Measurements from ENCODE around the gene KIAA1755.

Gene KIAA1755

DNA sequence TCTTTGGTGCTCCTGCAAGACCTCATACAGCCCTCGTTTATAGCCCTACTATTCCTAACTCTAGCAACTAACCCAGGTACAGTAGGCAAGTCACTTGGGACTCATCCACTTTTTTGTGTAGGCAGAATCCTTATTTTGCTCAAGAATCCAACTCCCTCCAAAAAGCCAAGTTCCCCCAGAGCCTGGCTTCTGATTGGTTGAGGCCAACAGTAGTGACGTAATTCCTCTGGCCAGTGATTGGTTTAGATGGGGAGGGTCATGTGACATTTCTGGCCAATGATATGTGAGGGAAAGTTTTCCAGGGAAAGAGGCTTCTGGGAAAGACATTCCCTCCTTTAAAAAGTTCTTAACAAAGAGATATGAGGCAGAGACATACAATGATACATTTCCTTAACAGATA, 32.1 kb downstream of the KIAA1755 start:
- Histone ChIP-seq H3K27me3 (ENCODE audit: insufficient read depth, low read length, poor library complexity, severe bottlenecking) (no peaks in the 10 kb centered on the region), H3K4me2 (ENCODE audit: low read depth, low read length, poor library complexity, severe bottlenecking) (no peak overlapping the region), H3K9ac (ENCODE audit: low read depth, low read length, poor library complexity, severe bottlenecking) (no peak overlapping the region), H3K9me2 (replicated peaks; ENCODE audit: low read depth, low read length) (no peaks in the 10 kb centered on the region), H3K9me3 (ENCODE audit: insufficient read depth, low read depth, low read length) (no peaks in the 10 kb centered on the region), H3K4me3 (ENCODE audit: low read length, poor library complexity, severe bottlenecking) (no peak overlapping the region), H4K20me1 (ENCODE audit: insufficient read depth, low read length, poor library complexity, severe bottlenecking) (no peaks in the 10 kb centered on the region), H2AFZ (ENCODE audit: low read length) (no peak overlapping the region), H3K4me1 (ENCODE audit: insufficient read depth, low read length, poor library complexity, severe bottlenecking) (no peaks in the 10 kb centered on the region), H3K79me2 (ENCODE audit: insufficient read depth, low read length) (no peaks in the 10 kb centered on the region), H3K36me3 (ENCODE audit: insufficient read depth, low read length) (no peaks in the 10 kb centered on the region), H3F3A (ENCODE audit: low read depth) (no peaks in the 10 kb centered on the region)
- TF ChIP-seq EZH2phosphoT487 (IDR thresholded peaks at IDR 0.05; ENCODE audit: borderline replicate concordance): no peak
- TF ChIP-seq, protein P1, sequence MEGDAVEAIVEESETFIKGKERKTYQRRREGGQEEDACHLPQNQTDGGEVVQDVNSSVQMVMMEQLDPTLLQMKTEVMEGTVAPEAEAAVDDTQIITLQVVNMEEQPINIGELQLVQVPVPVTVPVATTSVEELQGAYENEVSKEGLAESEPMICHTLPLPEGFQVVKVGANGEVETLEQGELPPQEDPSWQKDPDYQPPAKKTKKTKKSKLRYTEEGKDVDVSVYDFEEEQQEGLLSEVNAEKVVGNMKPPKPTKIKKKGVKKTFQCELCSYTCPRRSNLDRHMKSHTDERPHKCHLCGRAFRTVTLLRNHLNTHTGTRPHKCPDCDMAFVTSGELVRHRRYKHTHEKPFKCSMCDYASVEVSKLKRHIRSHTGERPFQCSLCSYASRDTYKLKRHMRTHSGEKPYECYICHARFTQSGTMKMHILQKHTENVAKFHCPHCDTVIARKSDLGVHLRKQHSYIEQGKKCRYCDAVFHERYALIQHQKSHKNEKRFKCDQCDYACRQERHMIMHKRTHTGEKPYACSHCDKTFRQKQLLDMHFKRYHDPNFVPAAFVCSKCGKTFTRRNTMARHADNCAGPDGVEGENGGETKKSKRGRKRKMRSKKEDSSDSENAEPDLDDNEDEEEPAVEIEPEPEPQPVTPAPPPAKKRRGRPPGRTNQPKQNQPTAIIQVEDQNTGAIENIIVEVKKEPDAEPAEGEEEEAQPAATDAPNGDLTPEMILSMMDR (conservative IDR thresholded peaks at IDR 0.05; ENCODE audit: low read length): no peak

DNA sequence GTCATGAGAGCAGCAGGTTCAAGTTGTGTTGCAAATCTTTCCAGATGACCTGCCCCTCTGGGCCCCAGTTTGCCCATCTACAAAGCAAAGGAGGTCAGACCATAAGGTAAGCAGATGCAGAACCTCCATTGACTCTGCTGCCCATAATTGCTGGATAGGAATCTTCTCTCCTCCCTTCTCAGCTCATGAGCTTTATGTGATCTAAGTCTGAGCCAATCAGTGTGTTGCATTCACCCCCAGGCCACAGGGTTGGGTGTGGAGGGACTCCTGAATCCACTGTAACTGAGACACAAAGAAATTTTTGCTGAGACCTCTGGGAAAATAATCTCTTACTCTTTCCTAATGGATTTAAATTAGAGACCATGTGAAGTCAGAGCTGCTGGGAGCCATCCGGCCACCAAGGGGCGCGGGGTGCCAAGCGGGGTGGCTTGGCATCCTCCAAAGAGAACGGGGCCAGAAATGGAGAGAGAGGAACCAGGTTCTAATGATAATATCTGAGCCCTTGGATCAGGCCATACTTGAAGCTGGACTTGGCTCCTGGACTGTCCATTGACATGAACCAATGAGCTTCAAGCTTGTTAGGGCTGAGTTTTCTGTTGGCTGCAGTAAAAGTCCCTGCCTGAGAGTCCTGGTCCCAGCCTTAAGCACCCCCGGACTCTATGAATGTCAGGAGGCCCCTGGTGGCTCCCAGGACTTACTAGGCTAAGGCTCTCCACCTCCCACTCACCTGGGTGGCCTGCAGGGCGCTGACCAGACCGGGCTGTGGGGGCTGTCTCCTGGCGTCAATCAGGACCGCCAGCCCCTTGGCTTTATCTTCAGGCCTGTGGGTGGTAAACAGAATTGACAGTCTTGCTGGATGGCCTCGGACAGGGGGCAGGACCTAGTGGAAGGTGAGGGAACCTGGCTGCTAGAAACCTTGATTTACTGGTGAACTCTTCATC, 32.8 kb downstream of the KIAA1755 start:
- H3K27me3 ChIP-seq (ENCODE audit: insufficient read depth, low read length, poor library complexity, severe bottlenecking): no peaks in the 10 kb centered on the region
- no peaks in the 10 kb centered on the region for H3K4me1 ChIP-seq (ENCODE audit: insufficient read depth, low read length, poor library complexity, severe bottlenecking)
- no peaks in the 10 kb centered on the region for H3K79me2 ChIP-seq (ENCODE audit: insufficient read depth, low read length)
- H3K9ac ChIP-seq (ENCODE audit: low read depth, low read length, poor library complexity, severe bottlenecking): no peak overlapping the region
- no peak overlapping the region for H3K4me3 ChIP-seq (ENCODE audit: low read length, poor library complexity, severe bottlenecking)
- no peak overlapping the region for H2AFZ ChIP-seq (ENCODE audit: low read length)
- no peaks in the 10 kb centered on the region for H4K20me1 ChIP-seq (ENCODE audit: insufficient read depth, low read length, poor library complexity, severe bottlenecking)
- H3K9me3 ChIP-seq (ENCODE audit: insufficient read depth, low read depth, low read length): no peaks in the 10 kb centered on the region
- no peaks in the 10 kb centered on the region for H3F3A ChIP-seq (ENCODE audit: low read depth)
- no peaks in the 10 kb centered on the region for H3K9me2 ChIP-seq (replicated peaks; ENCODE audit: low read depth, low read length)
- TF ChIP-seq, protein P1 (conservative IDR thresholded peaks at IDR 0.05; ENCODE audit: low read length): no peak
- no peak for TF ChIP-seq EZH2phosphoT487 (IDR thresholded peaks at IDR 0.05; ENCODE audit: borderline replicate concordance)
- no peaks in the 10 kb centered on the region for H3K36me3 ChIP-seq (ENCODE audit: insufficient read depth, low read length)
- no peak overlapping the region for H3K4me2 ChIP-seq (ENCODE audit: low read depth, low read length, poor library complexity, severe bottlenecking)

DNA sequence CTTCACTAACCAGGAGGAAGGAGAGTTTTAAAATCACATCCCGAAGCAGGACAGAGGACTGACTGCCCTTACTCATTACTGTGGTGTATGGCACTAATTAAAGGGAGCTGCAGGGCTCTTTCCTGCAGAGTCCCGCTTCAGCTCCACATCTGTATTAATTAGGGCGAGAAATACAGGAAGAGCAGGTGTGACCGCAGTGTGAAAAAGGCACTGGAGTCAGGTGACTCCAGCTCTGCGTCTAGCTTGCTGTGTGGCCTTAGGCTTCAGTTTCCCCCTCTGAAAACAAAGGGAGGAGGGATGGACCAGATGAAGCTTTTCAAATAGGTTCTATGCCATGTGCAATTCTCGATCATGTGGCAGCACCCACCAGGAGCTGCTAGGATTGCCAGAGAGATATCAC, 34.0 kb downstream of the KIAA1755 start:
- no peaks in the 10 kb centered on the region for H3K27me3 ChIP-seq (ENCODE audit: insufficient read depth, low read length, poor library complexity, severe bottlenecking)
- no peak overlapping the region for H2AFZ ChIP-seq (ENCODE audit: low read length)
- no peaks in the 10 kb centered on the region for H3K79me2 ChIP-seq (ENCODE audit: insufficient read depth, low read length)
- no peaks in the 10 kb centered on the region for H3K36me3 ChIP-seq (ENCODE audit: insufficient read depth, low read length)
- H3K4me1 ChIP-seq (ENCODE audit: insufficient read depth, low read length, poor library complexity, severe bottlenecking): no peaks in the 10 kb centered on the region
- no peak for TF ChIP-seq EZH2phosphoT487 (IDR thresholded peaks at IDR 0.05; ENCODE audit: borderline replicate concordance)
- TF ChIP-seq, protein P1 (conservative IDR thresholded peaks at IDR 0.05; ENCODE audit: low read length): no peak
- no peaks in the 10 kb centered on the region for H4K20me1 ChIP-seq (ENCODE audit: insufficient read depth, low read length, poor library complexity, severe bottlenecking)
- no peaks in the 10 kb centered on the region for H3K9me2 ChIP-seq (replicated peaks; ENCODE audit: low read depth, low read length)
- H3K9me3 ChIP-seq (ENCODE audit: insufficient read depth, low read depth, low read length): no peaks in the 10 kb centered on the region
- H3K4me2 ChIP-seq (ENCODE audit: low read depth, low read length, poor library complexity, severe bottlenecking): no peak overlapping the region
- H3K4me3 ChIP-seq (ENCODE audit: low read length, poor library complexity, severe bottlenecking): no peak overlapping the region
- no peaks in the 10 kb centered on the region for H3F3A ChIP-seq (ENCODE audit: low read depth)
- no peak overlapping the region for H3K9ac ChIP-seq (ENCODE audit: low read depth, low read length, poor library complexity, severe bottlenecking)
